Suppressor macrophage (primary cell): ENCODE data around the gene OR9G4.
A peak's percentile ranks its signal among the peaks of the same experiment; 100 is the strongest.

Experiments used
- DNase-seq, 4 experiments: peaks; one replicate each; pipeline ENCODE4 v3.0.0-alpha.2; 2020 to 2022
- total RNA-seq, 17 experiments: gene quantifications; one replicate each; lab custom pipeline; 2026; ENCODE audit warnings: mixed read lengths in 6 of 17, inconsistent platforms in 3 of 17; lab: John Stamatoyannopoulos, UW

The OR9G4 gene
- 0 to 0.66 (median 0) reads per million in 17 experiments for total RNA-seq

DNA sequence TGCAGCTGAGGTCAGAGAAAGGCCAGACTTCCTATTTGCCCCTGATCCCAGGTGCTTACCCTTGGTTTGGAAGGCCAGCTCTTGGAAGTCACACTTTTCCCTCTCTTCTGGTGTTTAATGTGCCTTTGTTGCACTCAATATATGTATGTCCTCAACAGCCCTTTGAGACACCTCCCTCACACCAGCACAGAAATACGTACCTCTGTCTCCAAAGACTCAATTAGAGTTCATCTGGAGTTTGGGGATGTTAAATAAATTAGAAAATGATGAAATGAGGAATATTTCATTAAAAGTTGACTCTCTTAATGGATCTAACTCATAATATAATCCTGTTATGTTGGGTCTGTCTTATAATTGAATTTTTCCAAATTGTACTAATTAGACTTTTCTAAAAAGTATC lies at the start of gene OR9G4:
TSS of gene OR9G4 (minus strand) at position 101 of the 400 bp plus-strand sequence. CDS start 4,931 bp downstream, outside the sequence.
- no peak for DNase-seq

DNA sequence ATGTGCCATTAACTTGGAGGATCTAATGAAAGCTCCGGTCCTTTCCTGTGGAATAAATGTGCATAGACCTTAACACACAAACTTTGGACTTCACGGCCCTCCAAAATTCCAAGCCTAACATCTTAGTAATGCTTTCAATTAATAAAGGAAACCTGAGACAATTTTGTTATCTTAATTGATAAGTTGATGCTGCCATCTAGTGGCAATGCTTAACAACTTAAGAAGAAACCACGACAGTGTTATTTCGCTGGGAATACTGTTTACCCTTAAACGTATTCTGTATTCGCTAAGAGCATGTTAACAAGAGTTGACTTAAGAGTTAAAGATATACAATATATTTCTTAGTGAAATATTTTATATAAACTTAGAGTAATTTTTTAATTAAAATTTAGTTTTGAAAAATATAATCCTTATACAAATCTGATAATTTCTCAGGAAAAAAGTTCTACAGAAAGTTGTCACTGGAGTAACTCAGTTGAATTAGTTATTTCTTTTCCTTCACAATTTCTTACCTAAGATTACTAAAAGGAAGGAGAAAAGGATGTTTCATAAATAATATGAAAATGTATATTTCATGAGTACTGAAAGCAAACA lies 35.0 kb upstream of the OR9G4 start:
- DNase-seq, result peak; percentile 6 to 69 (median 50)

DNA sequence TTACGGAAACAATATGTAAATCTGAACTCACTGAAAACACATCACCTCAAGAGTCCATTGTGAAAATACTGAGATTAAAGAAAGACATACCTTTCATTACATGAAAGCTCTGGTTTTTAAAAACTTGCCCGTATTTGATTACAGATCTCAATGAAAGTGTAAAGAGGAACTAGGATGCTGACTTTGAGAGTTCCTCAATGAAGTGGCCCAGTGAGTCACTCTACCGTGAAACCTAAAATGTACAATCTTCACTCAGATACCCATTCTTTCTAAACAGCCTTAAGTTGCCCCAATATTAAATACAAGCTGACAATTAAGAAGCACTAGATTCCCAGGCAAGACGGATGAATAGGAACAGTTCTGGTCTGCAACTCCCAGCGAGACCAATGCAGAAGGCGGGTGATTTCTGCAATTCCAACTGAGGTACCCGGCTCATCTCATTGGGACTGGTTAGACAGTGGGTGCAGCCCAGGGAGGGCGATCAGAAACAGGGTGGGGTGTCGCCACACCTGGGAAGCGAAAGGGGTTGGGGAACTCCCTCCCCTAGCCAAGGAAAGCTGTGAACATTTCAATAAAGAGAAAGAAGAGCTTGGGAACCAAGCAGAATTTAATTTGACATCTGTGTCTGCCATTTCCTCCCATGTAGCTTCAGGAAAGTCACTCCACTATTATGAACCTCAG lies 33.8 kb upstream of the OR9G4 start:
- peak in 3 of 4 experiments; percentile 2 to 4 (median 4) for DNase-seq

DNA sequence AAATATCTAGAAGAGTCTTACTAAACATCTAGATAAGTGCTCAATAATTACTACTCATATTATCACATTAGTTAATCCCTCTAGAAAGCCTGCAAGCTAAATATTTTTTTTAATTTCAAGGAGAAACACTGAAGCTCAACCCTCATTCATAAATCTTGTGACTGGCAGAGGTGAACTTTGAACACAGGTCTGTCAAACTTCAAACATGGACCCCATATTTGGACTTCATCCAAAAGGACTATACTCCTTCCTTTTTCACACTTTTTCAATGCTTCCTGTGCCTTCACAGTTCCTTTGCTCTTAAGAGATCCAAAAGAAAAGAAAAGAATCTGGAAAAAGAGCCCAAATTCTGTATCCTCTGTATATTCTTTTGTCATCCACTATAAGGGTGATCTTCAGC lies 28.3 kb upstream of the OR9G4 start:
- DNase-seq, result no peak

DNA sequence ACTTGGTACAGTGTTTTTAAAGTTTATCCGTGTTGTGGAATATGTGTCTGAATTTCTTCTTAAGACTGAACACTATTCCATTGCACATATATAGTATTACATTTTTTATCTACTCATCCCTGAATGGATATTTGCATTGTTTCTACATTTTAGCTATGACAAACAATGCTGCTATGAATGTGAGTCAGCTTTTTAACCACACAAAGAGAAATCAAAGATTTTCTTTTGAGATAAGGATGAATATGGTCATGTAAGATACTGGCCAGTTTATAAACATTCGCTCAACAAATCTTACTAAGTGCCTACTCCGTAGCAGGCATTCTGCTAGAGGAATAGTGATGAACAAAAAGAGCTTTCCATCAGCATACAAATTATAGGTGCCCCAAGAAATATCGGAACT lies 16.5 kb upstream of the OR9G4 start:
- DNase-seq, result no peak

DNA sequence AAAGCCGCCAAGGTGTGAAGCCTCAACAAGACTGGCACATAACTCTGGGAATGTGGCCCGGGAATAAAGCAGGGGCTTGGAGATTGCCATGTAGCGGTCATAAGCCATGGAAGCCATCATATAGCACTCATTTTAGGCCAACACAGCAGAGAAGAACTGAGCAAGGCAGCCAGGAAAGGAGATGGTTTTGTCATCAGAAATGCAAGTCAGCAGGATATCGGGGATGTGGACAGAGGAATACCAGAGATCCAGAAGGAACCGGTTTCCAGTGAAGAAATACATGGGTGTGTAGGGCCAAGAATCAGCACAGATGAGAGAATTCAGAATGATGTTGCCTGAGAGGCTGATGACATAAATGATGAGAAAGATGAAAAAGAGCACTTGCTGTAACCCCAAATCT lies 3.0 kb upstream of the OR9G4 start:
- DNase-seq, result no peak

DNA sequence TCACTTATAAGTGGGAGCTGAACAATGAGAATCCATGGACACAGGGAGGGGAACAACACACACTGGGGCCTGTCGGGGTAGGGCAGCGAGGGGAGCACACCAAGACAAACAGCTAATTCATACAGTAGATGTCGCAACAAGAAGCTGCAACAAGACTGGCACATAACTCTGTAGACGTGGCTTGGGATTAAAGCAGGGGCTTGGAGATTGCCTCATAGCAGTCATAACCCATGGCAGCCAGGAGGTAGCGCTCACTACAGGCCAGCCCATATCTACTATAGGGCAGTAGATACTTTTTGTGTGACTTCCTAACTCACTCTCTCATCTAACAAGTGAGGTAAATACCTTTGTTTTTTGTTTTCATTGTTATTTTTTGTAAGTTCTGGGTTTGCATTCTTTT lies 1.7 kb upstream of the OR9G4 start:
- DNase-seq, result no peak

DNA sequence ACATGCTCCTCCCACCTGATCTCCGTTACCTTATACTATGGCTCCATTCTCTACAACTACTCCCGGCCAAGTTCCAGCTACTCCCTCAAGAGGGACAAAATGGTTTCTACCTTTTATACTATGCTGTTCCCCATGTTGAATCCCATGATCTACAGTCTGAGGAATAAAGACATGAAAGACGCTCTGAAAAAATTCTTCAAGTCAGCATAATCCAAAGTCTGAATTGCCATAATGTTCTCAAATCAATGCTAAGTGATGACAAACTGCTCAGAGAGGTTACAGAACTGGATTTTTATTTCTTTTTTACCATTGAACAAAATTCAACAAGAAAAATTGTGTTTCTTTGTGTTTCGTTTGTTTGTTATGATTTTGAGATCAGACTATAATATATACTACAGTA lies 7.6 kb downstream of the OR9G4 start:
- no peak for DNase-seq

DNA sequence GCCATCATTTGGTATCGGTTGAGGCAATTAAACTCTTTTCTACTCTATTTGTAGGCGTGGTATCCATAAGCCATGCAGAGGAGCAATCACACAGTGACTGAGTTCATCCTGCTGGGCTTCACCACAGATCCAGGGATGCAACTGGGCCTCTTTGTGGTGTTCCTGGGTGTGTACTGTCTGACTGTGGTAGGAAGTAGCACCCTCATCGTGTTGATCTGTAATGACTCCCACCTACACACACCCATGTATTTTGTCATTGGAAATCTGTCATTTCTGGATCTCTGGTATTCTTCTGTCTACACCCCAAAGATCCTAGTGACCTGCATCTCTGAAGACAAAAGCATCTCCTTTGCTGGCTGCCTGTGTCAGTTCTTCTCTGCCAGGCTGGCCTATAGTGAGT lies 8.4 kb downstream of the OR9G4 start:
- no peak for DNase-seq

DNA sequence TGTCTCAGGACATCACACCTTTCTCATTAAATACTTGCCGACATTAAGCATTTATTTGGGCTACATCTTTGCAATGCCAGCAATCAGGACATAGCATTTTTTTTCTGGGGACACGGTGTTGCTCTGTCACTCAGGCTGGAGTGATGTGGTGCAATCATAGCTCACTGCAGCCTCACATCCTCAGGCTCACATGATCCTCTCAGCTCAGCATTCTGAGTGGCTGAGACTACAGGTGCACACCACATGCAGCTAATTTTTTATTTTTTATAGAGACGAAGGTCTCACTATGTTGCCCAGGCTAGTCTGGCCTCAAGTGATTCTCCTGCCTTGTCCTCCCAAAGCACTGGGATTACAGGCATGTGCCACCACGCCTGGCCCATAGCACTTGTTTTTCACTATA lies 28.0 kb downstream of the OR9G4 start:
- no peak for DNase-seq

DNA sequence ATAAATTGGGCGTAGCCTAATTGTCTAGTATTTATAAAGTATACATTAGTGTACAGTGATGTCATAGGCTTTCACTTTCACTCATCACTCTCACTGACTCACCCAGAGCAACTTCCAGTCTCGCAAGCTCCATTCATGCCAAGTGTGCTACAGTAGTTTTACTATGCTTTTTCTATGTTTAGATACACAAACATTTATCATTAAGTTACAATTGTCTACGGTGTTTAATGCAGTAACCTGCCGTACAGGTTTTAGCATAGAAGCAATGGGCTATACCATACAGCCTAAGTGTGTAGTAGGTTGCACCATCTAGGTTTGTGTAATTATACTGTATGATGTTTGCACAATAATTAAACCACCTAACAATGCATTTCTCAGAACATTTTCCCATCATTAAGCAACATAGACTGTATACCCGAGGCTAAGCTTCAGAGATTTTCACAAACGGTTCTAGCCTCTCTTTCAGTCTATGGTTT lies 32.1 kb downstream of the OR9G4 start:
- DNase-seq, result no peak

DNA sequence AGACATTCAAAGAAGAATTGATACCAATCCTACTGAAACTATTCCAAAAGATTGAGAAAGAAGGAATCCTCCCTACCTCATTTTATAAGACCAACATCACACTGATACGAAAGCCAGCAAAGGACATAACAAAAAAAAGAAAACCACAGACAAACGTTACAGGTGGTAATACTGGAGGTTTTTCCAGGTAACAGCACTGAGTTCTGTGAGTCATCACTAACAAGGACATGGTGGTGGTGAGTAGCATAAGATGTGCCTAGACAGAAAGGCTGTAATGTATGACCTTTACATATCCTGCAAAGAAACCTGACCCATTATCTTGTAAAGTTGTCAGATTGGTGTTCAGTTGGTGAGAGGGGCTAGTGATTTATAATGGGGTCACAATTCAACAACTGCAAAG lies 34.3 kb downstream of the OR9G4 start:
- no peak for DNase-seq

DNA sequence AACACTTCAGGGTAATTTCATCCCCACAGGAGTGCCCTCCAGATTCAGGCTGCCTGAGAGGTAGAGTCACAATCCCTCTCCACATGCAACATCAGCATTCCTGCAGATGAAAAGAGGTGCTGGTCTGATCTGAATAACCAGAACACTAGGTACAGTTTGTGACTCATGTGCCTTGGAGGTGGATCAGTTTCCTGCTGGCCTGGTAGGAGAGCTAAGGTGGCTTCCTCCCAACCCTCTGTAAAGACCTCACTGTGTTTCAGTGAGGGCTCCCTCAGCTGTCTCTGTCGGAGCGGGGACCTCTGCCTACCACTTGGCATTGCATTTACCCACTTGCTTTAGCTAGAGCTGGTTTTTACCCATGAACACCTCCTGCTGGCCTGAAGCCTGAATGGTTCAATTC lies 42.0 kb downstream of the OR9G4 start:
- no peak for DNase-seq

DNA sequence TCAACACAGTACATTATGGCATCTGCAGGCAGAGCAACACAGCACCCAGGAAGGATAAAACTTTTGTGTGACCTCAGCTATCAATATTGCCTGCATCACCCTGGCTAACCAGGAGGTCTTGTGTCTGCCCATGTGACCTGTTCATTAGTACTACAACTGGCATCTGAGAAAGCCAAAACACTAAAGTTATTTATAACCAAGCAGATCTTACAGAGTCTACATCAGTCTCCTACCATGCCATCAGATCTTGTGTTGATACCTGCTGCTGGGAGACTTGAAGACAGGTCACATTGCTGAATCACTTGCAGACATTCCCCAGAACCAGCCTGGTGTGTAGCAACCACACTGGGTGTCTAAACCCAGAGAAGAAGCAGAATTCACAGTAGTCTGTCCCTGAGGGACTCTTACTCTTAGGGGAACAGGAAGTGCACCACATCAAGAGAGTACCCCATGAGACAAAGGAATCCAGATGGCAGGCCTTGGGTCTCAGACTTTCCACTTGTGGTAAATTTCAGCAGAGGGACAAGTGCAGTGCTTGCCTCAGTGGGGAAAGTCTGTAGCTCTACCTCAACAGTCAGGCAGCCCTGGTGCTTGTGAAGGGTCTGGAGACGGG lies 42.6 kb downstream of the OR9G4 start:
- no peak for DNase-seq

DNA sequence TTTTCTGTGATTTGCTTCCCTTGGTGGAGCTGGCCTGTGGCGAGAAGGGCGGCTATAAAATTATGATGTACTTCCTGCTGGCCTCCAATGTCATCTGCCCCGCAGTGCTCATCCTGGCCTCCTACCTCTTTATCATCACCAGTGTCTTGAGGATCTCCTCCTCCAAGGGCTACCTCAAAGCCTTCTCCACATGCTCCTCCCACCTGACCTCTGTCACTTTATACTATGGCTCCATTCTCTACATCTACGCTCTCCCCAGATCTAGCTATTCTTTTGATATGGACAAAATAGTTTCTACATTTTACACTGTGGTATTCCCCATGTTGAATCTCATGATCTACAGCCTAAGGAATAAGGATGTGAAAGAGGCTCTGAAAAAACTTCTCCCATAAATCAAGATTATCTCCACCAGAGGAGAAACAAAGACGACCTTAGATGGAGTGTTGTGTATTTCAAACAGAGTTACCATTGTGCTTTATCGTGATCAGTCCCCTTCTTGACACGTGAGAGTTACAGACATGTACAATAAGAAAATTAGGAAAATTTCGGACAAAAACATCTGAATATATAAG lies 47.5 kb downstream of the OR9G4 start:
- DNase-seq, result no peak

DNA sequence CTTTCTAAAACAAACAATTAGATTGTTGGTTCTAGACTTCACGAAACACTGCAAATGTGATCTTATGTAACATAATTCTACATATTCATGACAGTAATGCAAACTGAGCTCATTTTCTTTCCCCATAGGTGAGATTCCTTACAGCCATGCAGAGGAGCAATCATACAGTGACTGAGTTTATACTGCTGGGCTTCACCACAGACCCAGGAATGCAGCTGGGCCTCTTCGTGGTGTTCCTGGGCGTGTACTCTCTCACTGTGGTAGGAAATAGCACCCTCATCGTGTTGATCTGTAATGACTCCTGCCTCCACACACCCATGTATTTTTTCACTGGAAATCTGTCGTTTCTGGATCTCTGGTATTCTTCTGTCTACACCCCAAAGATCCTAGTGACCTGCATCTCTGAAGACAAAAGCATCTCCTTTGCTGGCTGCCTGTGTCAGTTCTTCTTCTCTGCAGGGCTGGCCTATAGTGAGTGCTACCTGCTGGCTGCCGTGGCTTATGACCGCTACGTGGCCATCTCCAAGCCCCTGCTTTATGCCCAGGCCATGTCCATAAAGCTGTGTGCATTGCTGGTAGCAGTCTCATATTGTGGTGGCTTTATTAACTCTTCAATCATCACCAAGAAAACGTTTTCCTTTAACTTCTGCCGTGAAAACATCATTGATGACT lies 48.1 kb downstream of the OR9G4 start:
- no peak for DNase-seq

DNA sequence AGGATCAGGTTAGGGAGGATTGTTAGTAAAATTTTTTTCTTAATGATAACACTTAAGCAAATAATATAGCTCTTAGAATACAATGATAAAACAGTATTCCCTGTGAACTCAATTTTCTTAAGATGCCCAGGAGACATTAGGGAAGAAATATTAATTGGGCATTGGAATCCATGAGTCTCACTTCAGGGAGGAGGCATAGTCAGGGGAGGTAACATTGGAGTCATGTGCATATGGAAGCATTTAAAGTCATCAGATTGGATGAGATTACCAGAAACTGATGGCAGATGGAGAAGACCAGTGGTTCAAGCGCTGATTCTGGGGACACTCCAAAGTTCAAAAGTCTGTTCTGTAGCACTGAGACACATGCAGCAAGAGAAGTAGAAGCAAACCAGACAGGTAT lies 49.7 kb downstream of the OR9G4 start, which contains the start of gene OR9G1:
TSS of gene OR9G1 (plus strand) at position 301 of the 400 bp plus-strand sequence. CDS start 1,293 bp downstream, outside the sequence.
- DNase-seq, result no peak

DNA sequence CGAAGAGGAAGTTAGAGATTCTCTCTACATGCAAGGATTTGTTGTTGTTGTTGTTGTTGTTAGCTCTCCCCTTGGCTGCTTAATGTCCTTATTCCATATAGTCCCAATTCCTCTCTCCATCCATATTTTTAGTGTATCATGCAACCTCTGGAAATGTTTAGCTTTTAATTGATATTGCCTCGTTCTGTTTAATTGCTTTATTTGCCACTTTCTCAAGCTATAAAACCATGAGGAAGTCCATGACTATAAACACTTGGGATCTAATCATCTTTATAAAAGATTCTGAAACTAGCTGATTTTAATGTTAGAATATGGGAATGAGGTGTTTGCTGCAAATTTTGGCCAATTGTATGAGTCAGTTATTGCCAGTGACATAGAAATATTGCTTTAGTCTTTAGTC lies 55.1 kb downstream of the OR9G4 start:
- DNase-seq, result no peak
